GM12864 (cell line): ENCODE data around the gene GPC4.

Source experiments
- DNase-seq: peaks from one replicate; pipeline ENCODE4 v3.0.0-alpha.2; 2011; ENCODE audit warnings: low read depth
- H3K4me3 ChIP-seq: 2 replicates; pipeline ENCODE4 v1.5.1; 2011; ENCODE audit warnings: mild to moderate bottlenecking, low read depth, low read length, control low read depth
- TF ChIP-seq, protein P1 (sequence below): IDR thresholded peaks from 2 replicates; pipeline ENCODE4 v1.5.1; 2011; ENCODE audit warnings: low read depth, mild to moderate bottlenecking, moderate library complexity, low read length, control low read depth, inconsistent platforms; ENCODE audit errors: missing control alignments

Gene GPC4

DNA sequence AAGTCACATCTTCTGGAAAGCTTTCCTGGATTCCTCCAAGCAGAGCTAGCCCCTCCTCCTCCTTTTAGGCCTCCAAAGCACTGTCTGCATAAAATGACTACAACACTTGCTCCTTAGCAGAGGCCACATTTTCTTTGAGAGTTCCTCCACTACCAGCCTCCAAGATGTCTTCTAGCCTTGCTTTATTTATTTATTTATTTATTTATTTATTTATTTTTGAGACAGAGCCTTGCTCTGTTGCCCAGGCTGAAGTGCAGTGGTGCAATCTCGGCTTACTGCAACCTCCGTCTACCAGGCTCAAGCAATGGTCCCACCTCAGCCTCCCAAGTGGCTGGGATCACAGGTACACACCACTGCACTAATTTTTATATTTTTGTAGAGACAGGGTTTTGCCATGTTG lies 4.6 kb upstream of the GPC4 start:
- TF ChIP-seq, protein P1, sequence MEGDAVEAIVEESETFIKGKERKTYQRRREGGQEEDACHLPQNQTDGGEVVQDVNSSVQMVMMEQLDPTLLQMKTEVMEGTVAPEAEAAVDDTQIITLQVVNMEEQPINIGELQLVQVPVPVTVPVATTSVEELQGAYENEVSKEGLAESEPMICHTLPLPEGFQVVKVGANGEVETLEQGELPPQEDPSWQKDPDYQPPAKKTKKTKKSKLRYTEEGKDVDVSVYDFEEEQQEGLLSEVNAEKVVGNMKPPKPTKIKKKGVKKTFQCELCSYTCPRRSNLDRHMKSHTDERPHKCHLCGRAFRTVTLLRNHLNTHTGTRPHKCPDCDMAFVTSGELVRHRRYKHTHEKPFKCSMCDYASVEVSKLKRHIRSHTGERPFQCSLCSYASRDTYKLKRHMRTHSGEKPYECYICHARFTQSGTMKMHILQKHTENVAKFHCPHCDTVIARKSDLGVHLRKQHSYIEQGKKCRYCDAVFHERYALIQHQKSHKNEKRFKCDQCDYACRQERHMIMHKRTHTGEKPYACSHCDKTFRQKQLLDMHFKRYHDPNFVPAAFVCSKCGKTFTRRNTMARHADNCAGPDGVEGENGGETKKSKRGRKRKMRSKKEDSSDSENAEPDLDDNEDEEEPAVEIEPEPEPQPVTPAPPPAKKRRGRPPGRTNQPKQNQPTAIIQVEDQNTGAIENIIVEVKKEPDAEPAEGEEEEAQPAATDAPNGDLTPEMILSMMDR, result no peak
- H3K4me3 ChIP-seq, result no peak overlapping the region
- DNase-seq, result no peak

DNA sequence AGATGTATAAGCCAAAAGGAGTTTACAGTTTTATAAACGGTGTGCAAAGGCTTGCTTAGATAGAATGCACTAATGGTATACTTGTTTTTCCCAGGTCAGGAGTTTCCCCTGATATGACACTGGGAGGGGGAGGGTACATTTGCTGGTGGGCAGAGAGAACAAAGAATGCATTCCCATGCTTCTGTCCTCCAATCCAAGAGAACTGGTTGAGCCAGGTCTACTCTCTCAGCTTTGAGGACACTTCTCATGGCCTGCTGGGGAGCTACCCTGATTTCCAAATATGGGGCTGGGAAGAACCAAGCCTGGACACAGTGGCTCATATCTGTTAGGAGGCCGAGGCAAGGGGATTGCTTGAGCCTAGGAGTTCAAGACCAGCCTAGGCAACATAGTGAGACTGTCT lies 3.3 kb upstream of the GPC4 start:
- TF ChIP-seq, protein P1, result no peak
- DNase-seq, result no peak
- no peak overlapping the region for H3K4me3 ChIP-seq

DNA sequence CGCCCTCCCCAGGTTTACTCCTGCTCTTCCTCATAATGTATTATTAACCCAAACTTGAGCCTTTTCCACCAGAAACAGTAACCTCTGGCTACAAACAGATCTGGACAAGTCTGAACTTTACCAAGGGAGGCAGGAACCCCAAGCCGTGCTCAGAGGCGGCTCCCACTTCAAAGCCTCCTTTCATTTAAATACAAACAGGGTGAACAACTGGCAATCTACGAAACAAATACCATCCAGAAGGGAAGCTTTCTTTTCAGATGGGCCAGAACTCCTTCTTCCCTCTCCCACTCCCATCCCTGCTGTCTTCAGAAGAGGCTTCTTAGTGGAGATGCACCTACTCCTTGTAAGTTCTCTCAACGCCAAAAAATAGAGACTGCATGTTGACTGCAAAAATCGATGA lies 2.1 kb upstream of the GPC4 start:
- DNase-seq, result no peak
- no peak overlapping the region for H3K4me3 ChIP-seq
- TF ChIP-seq, protein P1, result no peak

DNA sequence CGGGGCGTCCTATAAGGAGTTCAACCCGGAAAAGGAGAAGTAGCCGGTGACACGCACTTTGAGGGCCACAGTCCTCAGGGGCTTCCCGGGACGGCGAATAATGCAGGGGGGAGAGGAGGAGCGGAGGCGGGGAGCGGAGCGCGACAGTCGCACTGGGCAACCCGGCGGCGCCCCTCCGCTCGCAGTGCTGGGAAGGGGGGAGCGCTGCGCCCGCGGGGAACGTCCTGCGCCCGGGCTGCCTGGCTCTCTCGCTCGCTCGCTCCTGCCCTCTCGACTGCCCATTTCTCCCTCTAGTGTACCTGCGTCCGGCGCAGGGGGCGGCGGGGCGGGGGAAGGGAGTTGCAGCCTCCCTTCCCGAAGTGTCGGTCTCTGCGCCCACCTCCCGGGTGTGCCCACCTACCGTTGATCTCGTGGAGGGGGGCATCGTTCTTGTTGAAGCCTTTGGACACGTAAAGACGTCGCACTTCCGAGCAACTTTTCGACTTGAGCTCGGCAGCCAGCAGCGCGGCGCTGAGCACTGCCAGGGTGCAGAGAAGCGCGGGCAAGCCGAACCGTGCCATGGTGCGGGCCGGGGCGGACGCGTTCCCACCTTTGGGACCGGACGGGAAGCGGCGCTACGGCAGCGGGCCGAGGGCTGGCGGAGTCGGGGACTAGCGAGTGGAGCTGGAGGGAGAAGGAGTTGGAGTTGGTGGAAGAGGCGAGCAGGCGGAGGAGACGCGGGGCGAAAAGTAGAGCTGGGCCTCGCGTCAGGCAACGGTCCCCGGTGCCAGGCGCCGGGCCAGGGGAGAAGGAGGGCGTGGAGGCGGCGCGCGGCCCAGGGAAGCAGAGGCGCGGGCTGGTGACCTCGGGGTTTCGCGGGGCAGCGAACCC lies 648 bp downstream of the GPC4 start:
- DNase-seq, result no peak
- TF ChIP-seq, protein P1, result no peak
- H3K4me3 ChIP-seq, result no peak overlapping the region

DNA sequence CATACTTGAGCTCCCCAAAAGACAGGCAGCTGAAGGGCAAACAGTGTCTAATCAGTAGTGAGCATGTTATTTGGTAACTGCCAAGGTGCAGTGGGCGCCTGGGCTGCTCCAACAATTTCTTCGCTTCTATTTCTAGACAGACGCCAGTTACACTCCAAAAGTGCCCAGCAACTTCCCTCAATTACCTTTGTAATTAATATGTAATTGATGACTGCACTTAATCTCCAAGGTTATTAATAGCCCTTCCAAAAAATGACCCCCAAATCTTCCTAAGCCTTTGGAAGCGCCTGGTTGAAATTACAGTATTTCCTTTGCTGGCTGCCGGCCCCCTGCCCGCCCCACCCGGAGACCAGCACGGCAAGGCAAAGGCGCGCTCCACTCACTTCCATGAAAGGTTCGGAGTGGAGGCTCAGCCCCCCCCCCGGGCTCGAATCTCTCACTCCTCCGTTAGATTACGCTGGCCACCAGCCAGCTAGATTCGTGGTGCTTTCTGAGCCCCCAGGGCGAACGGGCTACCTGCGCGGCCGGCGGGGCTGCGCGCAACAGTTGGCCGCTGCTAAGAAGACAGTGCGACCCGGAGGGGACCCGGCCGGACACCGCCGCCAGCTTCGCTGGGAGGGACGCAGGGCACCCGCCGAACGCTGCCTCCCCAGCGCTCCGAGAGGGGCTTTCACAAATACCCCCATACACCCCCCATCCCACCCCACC lies 1.9 kb downstream of the GPC4 start:
- TF ChIP-seq, protein P1, result no peak
- no peak overlapping the region for H3K4me3 ChIP-seq

DNA sequence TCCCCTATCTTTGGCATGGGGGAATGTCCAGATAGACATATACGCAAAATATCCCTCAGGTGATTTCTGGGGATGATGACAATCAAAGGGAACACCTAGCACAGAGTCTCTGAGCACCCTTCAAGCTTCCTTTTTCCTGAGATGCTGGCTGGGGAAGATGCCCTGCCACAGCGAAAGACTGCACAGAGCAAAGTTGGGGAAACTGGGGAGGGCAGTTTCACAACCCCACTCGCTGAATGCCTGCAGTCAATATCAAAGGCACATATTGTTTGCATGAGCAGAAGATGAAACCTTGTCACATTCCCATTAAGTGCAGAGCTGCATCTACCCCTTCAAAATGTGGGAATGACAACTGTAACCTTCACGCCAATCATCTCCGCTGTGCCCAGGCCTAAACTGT lies 2.6 kb downstream of the GPC4 start:
- DNase-seq, result no peak
- H3K4me3 ChIP-seq, result no peak overlapping the region
- TF ChIP-seq, protein P1, result no peak

More for the DNA sequence above, 1.9 kb downstream of the GPC4 start:
- DNase-seq, result no peak
